ENCODE results near the gene TIMP3. TPM values are rescaled to one million over a fixed set of nuclear protein-coding genes. Genes with fewer than 3 reads are reported as not detected.

Gene TIMP3
- total and polyA plus RNA-seq, 2 of the 4 experiments (the other 2 are of a cell fraction): 98.8 to 179 TPM

GRCh38 chr22:32789797-32790620, 11.5 kb upstream of the TIMP3 start:
- TF ChIP-seq MAFK (IDR thresholded peaks at IDR 0.05; ENCODE audit: low read depth, low read length): no peak
- TF ChIP-seq SMC3 (IDR thresholded peaks at IDR 0.05; ENCODE audit: low read depth, low read length): no peak
- no peak for TF ChIP-seq MAZ (IDR thresholded peaks at IDR 0.05; ENCODE audit: borderline replicate concordance, low read depth, low read length)
- no peak for TF ChIP-seq BHLHE40 (IDR thresholded peaks at IDR 0.05; ENCODE audit: low read depth, low read length)
- Histone ChIP-seq H3K4me2 (ENCODE audit: low read depth, low read length) (no peak overlapping the region), H3K4me3 (ENCODE audit: insufficient read depth, low read depth, low read length) (no peak overlapping the region), H3K4ac (ENCODE audit: low read depth, low read length) (peak overlapping the region; percentile 93), H3K9me3 (ENCODE audit: control insufficient read depth, insufficient read depth, low read length) (no peaks in the 10 kb centered on the region), H3K9ac (ENCODE audit: low read depth, low read length) (no peak overlapping the region), H4K91ac (ENCODE audit: insufficient read depth, low read depth, low read length) (peak overlapping the region; percentile 78; the same call in 1 of the 2 replicates), H2AK9ac (replicated peaks; ENCODE audit: low read depth, low read length, poor library complexity) (no peak overlapping the region), H2BK20ac (ENCODE audit: low read depth, low read length) (peak overlapping the region; percentile 91), H4K8ac (ENCODE audit: low read depth in 2 of 2, low read length in 2 of 2) (peak overlapping the region; percentile 18 to 87; a peak in 3 of 4 replicates), H3K27me3 (ENCODE audit: control insufficient read depth, insufficient read depth, low read length) (no peaks in the 10 kb centered on the region), H2BK5ac (ENCODE audit: low read depth, low read length, poor library complexity, severe bottlenecking) (peak overlapping the region; percentile 90), H3K14ac (replicated peaks; ENCODE audit: low read depth, low read length) (peak overlapping the region; percentile 82), H2AK5ac (ENCODE audit: low read depth, low read length) (peak overlapping the region; percentile 81; the same call in 1 of the 2 replicates), H3K9me1 (ENCODE audit: insufficient read depth, low read length) (peaks cover 3% of the 10 kb centered on the region; the same call in 1 of the 2 replicates), H4K20me1 (ENCODE audit: insufficient read depth, low read length) (no peaks in the 10 kb centered on the region), H3K79me1 (ENCODE audit: low read depth in 1 of 2, low read length in 2 of 2) (no peaks in the 10 kb centered on the region), H3K56ac (ENCODE audit: extremely low read depth, insufficient read depth, low read length) (no peak overlapping the region; the same call in 1 of the 2 replicates), H2AFZ (replicated peaks; ENCODE audit: low read length, poor library complexity) (no peak overlapping the region), H4K5ac (ENCODE audit: low read depth, low read length) (peak overlapping the region; percentile 86), H2BK120ac (ENCODE audit: low read depth, low read length) (peak overlapping the region; percentile 99), H3K27ac (ENCODE audit: insufficient read depth, low read length) (peak overlapping the region; percentile 60; the same call in 1 of the 2 replicates), H2BK15ac (ENCODE audit: low read depth, low read length) (peak overlapping the region; percentile 86; the same call in 1 of the 3 replicates), H3K18ac (ENCODE audit: low read depth, low read length) (peak overlapping the region; percentile 94), H3K36me3 (ENCODE audit: control insufficient read depth, insufficient read depth, low read length) (no peaks in the 10 kb centered on the region), H3K23ac (ENCODE audit: low read depth, low read length) (0 out of 2 replicates have a peak overlapping the region, but pooled peaks have one; percentile 36), H3K4me1 (ENCODE audit: control insufficient read depth, insufficient read depth, low read length) (peaks cover 9% of the 10 kb centered on the region)
- in situ Hi-C loops (cut with MboI; ENCODE audit: low sequenced_read_pairs): no loop called here
- 100% methylated on average over 1 of the region's 9 CpGs; no CpG with 5 or more reads in 1 of the 2 experiments for WGBS, 2 experiments (ENCODE audit: extremely low coverage in 2 of 2, insufficient read length in 1 of 2)
- dilution Hi-C loops (cut with HindIII; ENCODE audit: low sequenced_read_pairs, unreplicated experiment): no loop called here
- BruUV-seq (replicated peaks): no TSS peak
- ChIA-PET POLR2A (ENCODE audit: unreplicated experiment) (no interaction called here), CTCF (no interaction called here)
- DNase-seq: no peak
- intact Hi-C loops (cut with micrococcal nuclease): loop anchor here (2.0 kb wide), 1 partner anchor 129 kb away; no protein-coding TSS in a partner anchor
- ATAC-seq (ENCODE audit: low read depth): no peak

Data from IMR-90 (cell line).